Measurements from ENCODE around the gene MAGI2. TPM values are rescaled to one million over a fixed set of nuclear protein-coding genes. Genes with fewer than 3 reads are reported as not detected.

MAGI2 gene
- total RNA-seq, 2 experiments from 2014 or later: 0.08 to 0.13 TPM

GRCh38 chr7:78081344-78081743 lies 1372.1 kb downstream of the MAGI2 start:
- Mint-ChIP-seq H3K4me3 (no peak overlapping the region), H3K9me3 (no peaks in the 10 kb centered on the region), H3K27ac (no peak overlapping the region), H3K27me3 (peaks cover 8% of the 10 kb centered on the region), H3K4me1 (no peaks in the 10 kb centered on the region), H3K36me3 (ENCODE audit: low read depth) (no peaks in the 10 kb centered on the region)
- ChIA-PET POLR2A (no interaction called here), CTCF (no interaction called here)
- no peak for DNase-seq

GRCh38 chr7:78080811-78081210 lies 1372.7 kb downstream of the MAGI2 start:
- Mint-ChIP-seq H3K4me1 (no peaks in the 10 kb centered on the region), H3K9me3 (no peaks in the 10 kb centered on the region), H3K27ac (no peak overlapping the region), H3K4me3 (no peak overlapping the region), H3K27me3 (peaks cover 8% of the 10 kb centered on the region), H3K36me3 (ENCODE audit: low read depth) (no peaks in the 10 kb centered on the region)
- POLR2A ChIA-PET: no interaction called here
- CTCF ChIA-PET: no interaction called here
- no peak for DNase-seq

GRCh38 chr7:78080241-78080640 lies 1373.2 kb downstream of the MAGI2 start:
- no peak overlapping the region for H3K4me3 Mint-ChIP-seq
- H3K27me3 Mint-ChIP-seq: peaks cover 8% of the 10 kb centered on the region
- H3K36me3 Mint-ChIP-seq (ENCODE audit: low read depth): no peaks in the 10 kb centered on the region
- H3K9me3 Mint-ChIP-seq: no peaks in the 10 kb centered on the region
- POLR2A ChIA-PET: no interaction called here
- CTCF ChIA-PET: no interaction called here
- no peaks in the 10 kb centered on the region for H3K4me1 Mint-ChIP-seq
- H3K27ac Mint-ChIP-seq: no peak overlapping the region
- no peak for DNase-seq

- CTCF ChIA-PET: no interaction called here
- DNase-seq: no peak
- POLR2A ChIA-PET: no interaction called here
- H3K27me3 Mint-ChIP-seq: peaks cover 8% of the 10 kb centered on the region
- H3K27ac Mint-ChIP-seq: no peak overlapping the region
- H3K9me3 Mint-ChIP-seq: no peaks in the 10 kb centered on the region
- no peak overlapping the region for H3K4me3 Mint-ChIP-seq
- H3K4me1 Mint-ChIP-seq: no peaks in the 10 kb centered on the region
- no peaks in the 10 kb centered on the region for H3K36me3 Mint-ChIP-seq (ENCODE audit: low read depth)
These were observed 1378.8 kb downstream of the MAGI2 start for GRCh38 chr7:78074713-78075112.

- no peaks in the 10 kb centered on the region for H3K36me3 Mint-ChIP-seq (ENCODE audit: low read depth)
- H3K27me3 Mint-ChIP-seq: peaks cover 4% of the 10 kb centered on the region
- H3K9me3 Mint-ChIP-seq: no peaks in the 10 kb centered on the region
- H3K4me3 Mint-ChIP-seq: no peak overlapping the region
- no peak overlapping the region for H3K27ac Mint-ChIP-seq
- POLR2A ChIA-PET: no interaction called here
- DNase-seq: no peak
- H3K4me1 Mint-ChIP-seq: no peaks in the 10 kb centered on the region
- CTCF ChIA-PET: no interaction called here
These were observed 1379.7 kb downstream of the MAGI2 start for GRCh38 chr7:78073609-78074382.

- Mint-ChIP-seq H3K36me3 (ENCODE audit: low read depth) (no peaks in the 10 kb centered on the region), H3K4me3 (no peak overlapping the region), H3K4me1 (no peaks in the 10 kb centered on the region), H3K27ac (no peak overlapping the region), H3K9me3 (no peaks in the 10 kb centered on the region), H3K27me3 (peaks cover 4% of the 10 kb centered on the region)
- DNase-seq: no peak
- ChIA-PET CTCF (no interaction called here), POLR2A (no interaction called here)
These were observed 1381.3 kb downstream of the MAGI2 start for GRCh38 chr7:78072201-78072590.

- POLR2A ChIA-PET: no interaction called here
- no peak overlapping the region for H3K4me3 Mint-ChIP-seq
- H3K4me1 Mint-ChIP-seq: no peaks in the 10 kb centered on the region
- no peak overlapping the region for H3K27ac Mint-ChIP-seq
- CTCF ChIA-PET: no interaction called here
- DNase-seq: no peak
- H3K9me3 Mint-ChIP-seq: no peaks in the 10 kb centered on the region
- H3K27me3 Mint-ChIP-seq: peaks cover 4% of the 10 kb centered on the region
- no peaks in the 10 kb centered on the region for H3K36me3 Mint-ChIP-seq (ENCODE audit: low read depth)
These were observed 1381.8 kb downstream of the MAGI2 start for GRCh38 chr7:78071491-78072200.

GRCh38 chr7:78066599-78066998 lies 1386.9 kb downstream of the MAGI2 start:
- Mint-ChIP-seq H3K4me3 (no peak overlapping the region), H3K27ac (no peak overlapping the region), H3K9me3 (no peaks in the 10 kb centered on the region), H3K36me3 (ENCODE audit: low read depth) (no peaks in the 10 kb centered on the region), H3K27me3 (peaks cover 5% of the 10 kb centered on the region), H3K4me1 (no peaks in the 10 kb centered on the region)
- ChIA-PET CTCF (no interaction called here), POLR2A (no interaction called here)
- DNase-seq: no peak

GRCh38 chr7:78063758-78064157 lies 1389.7 kb downstream of the MAGI2 start:
- Mint-ChIP-seq H3K36me3 (ENCODE audit: low read depth) (no peaks in the 10 kb centered on the region), H3K27me3 (peaks cover 22% of the 10 kb centered on the region), H3K4me3 (no peak overlapping the region), H3K27ac (no peak overlapping the region), H3K9me3 (no peaks in the 10 kb centered on the region), H3K4me1 (no peaks in the 10 kb centered on the region)
- CTCF ChIA-PET: no interaction called here
- DNase-seq: no peak
- POLR2A ChIA-PET: no interaction called here

GRCh38 chr7:78062214-78062613 lies 1391.3 kb downstream of the MAGI2 start:
- ChIA-PET CTCF (no interaction called here), POLR2A (no interaction called here)
- Mint-ChIP-seq H3K36me3 (ENCODE audit: low read depth) (no peaks in the 10 kb centered on the region), H3K4me3 (no peak overlapping the region), H3K27me3 (peaks cover 28% of the 10 kb centered on the region), H3K9me3 (no peaks in the 10 kb centered on the region), H3K27ac (no peak overlapping the region), H3K4me1 (no peaks in the 10 kb centered on the region)
- DNase-seq: no peak

- H3K9me3 Mint-ChIP-seq: no peaks in the 10 kb centered on the region
- H3K4me1 Mint-ChIP-seq: no peaks in the 10 kb centered on the region
These were observed 1395.9 kb downstream of the MAGI2 start for GRCh38 chr7:78057571-78057970.

GRCh38 chr7:78055599-78055998 lies 1397.9 kb downstream of the MAGI2 start:
- DNase-seq: no peak
- Mint-ChIP-seq H3K9me3 (no peaks in the 10 kb centered on the region), H3K27ac (no peak overlapping the region), H3K4me3 (no peak overlapping the region), H3K27me3 (peaks cover 22% of the 10 kb centered on the region), H3K36me3 (ENCODE audit: low read depth) (no peaks in the 10 kb centered on the region), H3K4me1 (no peaks in the 10 kb centered on the region)
- ChIA-PET POLR2A (no interaction called here), CTCF (interaction anchor here (1.5 kb wide), 1 partner anchor 15 kb away, joined by 4 read pairs; no protein-coding TSS in a partner anchor)

More at GRCh38 chr7:78057571-78057970, 1395.9 kb downstream of the MAGI2 start:
- no peak overlapping the region for H3K27ac Mint-ChIP-seq
- H3K4me3 Mint-ChIP-seq: no peak overlapping the region
- H3K27me3 Mint-ChIP-seq: peaks cover 28% of the 10 kb centered on the region
- ChIA-PET POLR2A (no interaction called here), CTCF (interaction anchor here (1.2 kb wide), 1 partner anchor 406 kb away, joined by 4 read pairs; no protein-coding TSS in a partner anchor)
- no peak for DNase-seq
- H3K36me3 Mint-ChIP-seq (ENCODE audit: low read depth): no peaks in the 10 kb centered on the region

GRCh38 chr7:78055001-78055573 lies 1398.4 kb downstream of the MAGI2 start:
- Mint-ChIP-seq H3K9me3 (no peaks in the 10 kb centered on the region), H3K27me3 (peaks cover 17% of the 10 kb centered on the region), H3K4me1 (no peaks in the 10 kb centered on the region), H3K4me3 (no peak overlapping the region), H3K27ac (no peak overlapping the region), H3K36me3 (ENCODE audit: low read depth) (no peaks in the 10 kb centered on the region)
- ChIA-PET CTCF (no interaction called here), POLR2A (no interaction called here)
- no peak for DNase-seq

- no peaks in the 10 kb centered on the region for H3K9me3 Mint-ChIP-seq
- H3K4me3 Mint-ChIP-seq: no peak overlapping the region
- CTCF ChIA-PET: no interaction called here
- no peaks in the 10 kb centered on the region for H3K4me1 Mint-ChIP-seq
- no peak overlapping the region for H3K27ac Mint-ChIP-seq
- no peak for DNase-seq
- POLR2A ChIA-PET: no interaction called here
- H3K27me3 Mint-ChIP-seq: peaks cover 2% of the 10 kb centered on the region
- H3K36me3 Mint-ChIP-seq (ENCODE audit: low read depth): no peaks in the 10 kb centered on the region
These were observed 1401.4 kb downstream of the MAGI2 start for GRCh38 chr7:78052112-78052511.

Data from activated CD4-positive, alpha-beta memory T cell treated with anti-CD3 and anti-CD28 coated beads, Interleukin-2, amount 10 ng/mL, durations not matched to agents 7 days and 5 days (primary cell).